Activated naive CD8-positive, alpha-beta T cell treated with anti-CD3 and anti-CD28 coated beads, Interleukin-2, amount 50 U/mL, for 24 hours (primary cell): ENCODE data around the gene RERE.

ENCODE experiments used
- ATAC-seq: fragments of 150-1000 bp; cut with Tn5 transposase; one replicate; pipeline ENCODE4 v1.10.0; 2021
- DNase-seq: peaks from one replicate; pipeline ENCODE4 v3.0.0; 2021
- H3K27ac Mint-ChIP-seq: one replicate; pipeline ENCODE4 v1.8.0; 2021; ENCODE audit warnings: mild to moderate bottlenecking, mixed read lengths
- H3K27me3 Mint-ChIP-seq: one replicate; pipeline ENCODE4 v1.8.0; 2021; ENCODE audit warnings: mixed read lengths
- H3K36me3 Mint-ChIP-seq: one replicate; pipeline ENCODE4 v1.8.0; 2021; ENCODE audit warnings: low read depth, mixed read lengths
- H3K4me1 Mint-ChIP-seq: one replicate; pipeline ENCODE4 v1.8.0; 2021; ENCODE audit warnings: mixed read lengths
- H3K4me3 Mint-ChIP-seq: one replicate; pipeline ENCODE4 v1.8.0; 2021; ENCODE audit warnings: mild to moderate bottlenecking, moderate library complexity, mixed read lengths
- H3K9me3 Mint-ChIP-seq: one replicate; pipeline ENCODE4 v1.8.0; 2021; ENCODE audit warnings: mixed read lengths

Gene RERE

DNA sequence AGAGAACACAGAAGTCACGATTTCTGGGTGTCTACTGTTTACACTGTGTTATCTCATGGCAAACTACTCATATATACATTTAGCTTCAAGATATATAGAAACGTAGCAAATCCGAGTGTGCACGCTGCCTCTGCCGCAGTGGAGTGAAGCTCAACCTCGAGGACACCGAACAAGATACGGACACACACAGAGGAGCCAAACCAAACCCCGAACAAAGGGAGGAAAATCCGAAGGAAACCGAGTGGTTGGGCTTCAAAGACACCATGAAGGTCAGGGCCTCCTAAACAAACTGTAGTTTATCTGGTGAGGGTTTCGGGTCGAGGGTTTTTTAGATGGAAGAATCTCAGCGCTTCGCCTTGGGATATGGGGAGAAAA, 465.0 kb downstream of the RERE start:
- DNase-seq (no peak), ATAC-seq (no peak)
- Mint-ChIP-seq H3K4me3 (no peak overlapping the region), H3K4me1 (peaks cover 2% of the 10 kb centered on the region), H3K27ac (peak overlapping the region; percentile 49), H3K36me3 (peaks cover 13% of the 10 kb centered on the region), H3K9me3 (no peaks in the 10 kb centered on the region), H3K27me3 (no peaks in the 10 kb centered on the region)

DNA sequence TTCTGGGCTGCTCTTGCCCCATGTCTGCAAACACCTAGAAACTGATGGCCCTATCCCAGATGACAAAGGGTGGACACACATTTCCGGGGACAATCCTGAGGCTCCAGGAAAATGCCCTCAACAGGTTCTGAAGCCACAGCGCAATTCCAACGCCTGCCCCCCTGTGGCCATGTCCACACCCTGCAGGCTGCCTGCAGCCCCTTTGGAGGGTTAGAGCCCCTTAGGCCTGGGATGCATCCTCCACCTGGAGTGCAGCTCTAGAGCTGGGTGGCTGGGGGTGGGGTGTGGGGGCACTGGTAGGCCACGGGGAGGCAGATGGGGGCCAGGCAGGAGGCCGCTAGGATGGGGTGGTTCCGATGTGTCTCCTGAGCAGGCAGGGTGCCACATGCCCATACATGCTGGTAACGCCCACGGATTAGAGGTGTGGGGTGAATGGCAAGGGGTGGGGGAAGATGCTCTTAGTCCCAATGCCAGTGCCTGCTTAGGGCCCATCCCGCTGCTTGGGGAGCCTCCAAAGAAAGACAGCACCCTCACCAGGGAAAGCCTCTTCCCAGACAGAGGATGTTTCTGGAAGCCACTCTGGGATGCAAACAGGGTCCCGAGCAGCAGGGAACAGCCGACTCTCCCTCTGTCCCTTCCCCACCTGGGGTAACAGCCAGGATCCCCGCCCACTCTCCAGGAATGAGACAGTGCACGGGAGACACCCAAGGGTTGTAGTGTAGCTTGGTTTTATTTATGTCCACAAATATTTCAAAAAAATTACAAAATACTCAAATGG, 465.6 kb downstream of the RERE start:
- Mint-ChIP-seq H3K36me3 (peaks cover 11% of the 10 kb centered on the region), H3K27ac (no peak overlapping the region), H3K27me3 (no peaks in the 10 kb centered on the region), H3K4me1 (peaks cover 2% of the 10 kb centered on the region), H3K9me3 (no peaks in the 10 kb centered on the region), H3K4me3 (no peak overlapping the region)
- peak; percentile 23 for ATAC-seq
- DNase-seq: peak; percentile 18

DNA sequence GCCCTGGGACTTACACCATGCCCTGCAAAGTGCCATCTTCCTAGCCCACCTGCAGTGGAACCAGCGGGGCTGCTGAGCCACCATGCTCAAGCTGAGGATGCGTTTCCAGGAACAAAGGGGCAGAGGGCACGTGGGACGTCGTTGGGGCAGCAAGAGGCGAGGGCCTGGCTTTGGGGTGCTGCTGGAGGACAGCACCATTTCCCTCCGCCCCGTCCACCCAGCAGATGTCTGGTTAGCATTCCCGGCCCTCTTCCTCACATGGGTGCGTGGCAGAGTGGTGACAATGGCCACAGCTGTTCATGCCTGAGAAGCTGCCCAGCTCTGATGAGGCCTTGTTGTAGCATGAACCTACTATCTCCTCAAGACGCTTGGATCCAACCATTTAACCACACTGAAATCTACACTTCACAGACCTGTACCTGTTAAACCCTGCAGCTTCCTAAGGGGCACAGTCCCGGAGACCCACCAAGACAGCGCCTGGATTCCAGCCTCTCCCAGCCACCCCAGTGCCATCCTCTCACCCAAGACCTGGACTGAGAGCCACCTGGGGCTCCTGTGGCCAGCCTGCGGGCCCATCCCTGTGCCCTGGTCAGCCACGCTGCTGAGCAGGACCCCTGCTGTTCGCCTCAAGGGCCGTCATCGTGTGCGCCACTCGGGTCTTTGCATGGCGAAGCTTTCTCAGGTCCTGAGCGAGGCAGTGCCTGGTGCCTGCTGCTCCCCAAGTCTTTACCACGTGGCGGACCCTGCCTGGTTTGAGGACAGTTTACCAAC, 466.3 kb downstream of the RERE start:
- peak overlapping the region; percentile 31 for H3K27ac Mint-ChIP-seq
- DNase-seq (no peak), ATAC-seq (peak; percentile 5)
- H3K4me3 Mint-ChIP-seq: no peak overlapping the region
- H3K27me3 Mint-ChIP-seq: no peaks in the 10 kb centered on the region
- H3K9me3 Mint-ChIP-seq: no peaks in the 10 kb centered on the region
- peaks cover 10% of the 10 kb centered on the region for H3K36me3 Mint-ChIP-seq
- peaks cover 2% of the 10 kb centered on the region for H3K4me1 Mint-ChIP-seq

DNA sequence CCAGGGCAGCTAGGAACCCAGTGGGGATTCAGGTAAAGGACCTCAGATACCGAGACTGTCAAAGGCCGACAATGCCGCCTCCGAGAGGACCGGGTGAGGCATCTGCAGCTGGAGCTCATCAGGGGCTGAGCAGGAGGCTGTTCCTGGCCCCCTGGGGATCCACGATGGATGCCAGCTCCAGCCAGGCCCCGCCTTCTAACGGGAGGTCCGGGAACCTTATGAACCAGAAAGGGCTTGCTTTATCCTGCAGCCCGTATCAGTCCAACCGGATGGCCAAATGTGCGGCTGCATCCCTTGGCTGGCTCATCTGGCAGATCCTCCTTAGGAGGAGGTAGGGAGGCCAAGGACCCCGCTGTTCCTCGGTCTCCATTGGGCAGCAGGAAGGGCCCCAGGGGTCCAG, 467.5 kb downstream of the RERE start:
- no peaks in the 10 kb centered on the region for H3K27me3 Mint-ChIP-seq
- H3K9me3 Mint-ChIP-seq: no peaks in the 10 kb centered on the region
- peaks cover 3% of the 10 kb centered on the region for H3K36me3 Mint-ChIP-seq
- ATAC-seq (no peak), DNase-seq (no peak)
- H3K4me3 Mint-ChIP-seq: no peak overlapping the region
- peaks cover 2% of the 10 kb centered on the region for H3K4me1 Mint-ChIP-seq
- H3K27ac Mint-ChIP-seq: no peak overlapping the region

DNA sequence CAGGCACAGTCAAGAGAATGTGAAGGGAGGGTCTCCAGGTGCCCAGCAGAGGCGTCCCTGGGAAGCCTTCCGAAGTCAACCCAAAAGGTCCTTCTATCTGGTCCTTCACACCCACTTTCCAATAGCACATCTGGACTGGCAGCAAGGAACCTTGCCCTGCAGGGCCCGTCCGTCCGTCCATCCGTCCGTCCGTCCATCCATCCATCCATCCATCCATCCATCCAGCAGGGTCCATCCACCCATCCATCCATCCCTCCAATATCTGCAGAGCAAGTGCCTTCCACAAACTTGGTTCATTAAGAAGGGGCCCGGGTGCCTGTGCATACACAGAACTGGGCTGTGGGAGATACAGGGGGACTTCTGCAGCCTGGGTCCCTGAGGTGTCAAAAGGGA, 468.0 kb downstream of the RERE start:
- Mint-ChIP-seq H3K27ac (no peak overlapping the region), H3K36me3 (peaks cover under 1% of the 10 kb centered on the region), H3K4me3 (no peak overlapping the region), H3K4me1 (peaks cover 2% of the 10 kb centered on the region), H3K27me3 (no peaks in the 10 kb centered on the region), H3K9me3 (no peaks in the 10 kb centered on the region)
- ATAC-seq: no peak
- no peak for DNase-seq

DNA sequence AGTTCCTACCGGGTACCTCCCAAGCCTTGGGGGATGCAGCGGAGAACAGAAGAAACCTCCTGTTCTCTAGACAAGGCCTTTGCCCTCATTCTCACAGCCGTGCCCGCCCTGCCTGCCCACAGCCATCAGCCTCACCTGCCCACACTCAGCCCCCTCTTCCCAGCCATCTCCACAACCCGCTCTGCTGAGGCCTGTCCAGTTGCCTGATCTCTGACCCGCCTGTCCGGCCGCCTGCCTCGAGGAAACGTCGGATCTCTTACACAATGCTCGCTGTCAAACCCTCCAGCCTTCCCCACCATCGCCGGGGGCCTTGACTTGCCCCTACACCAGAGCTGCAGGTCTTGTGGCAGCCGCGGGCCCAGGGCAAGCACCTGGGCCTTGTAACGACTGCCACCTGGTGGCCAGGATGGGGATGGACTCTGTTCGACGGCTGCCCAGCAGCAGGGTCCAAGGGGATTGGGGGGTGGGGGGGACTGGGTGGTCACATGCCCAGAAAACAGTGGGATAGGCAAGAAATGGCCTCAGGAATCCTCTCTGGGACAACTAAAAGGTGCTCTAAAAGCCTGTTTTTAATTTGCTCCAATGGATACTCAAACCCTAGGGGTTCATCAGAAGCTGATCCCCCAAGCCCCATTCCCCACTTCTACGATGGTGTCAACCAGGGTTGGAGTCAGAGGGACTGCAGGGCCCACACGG, 468.5 kb downstream of the RERE start:
- ATAC-seq (no peak), DNase-seq (peak; percentile 76)
- no peak overlapping the region for H3K27ac Mint-ChIP-seq

DNA sequence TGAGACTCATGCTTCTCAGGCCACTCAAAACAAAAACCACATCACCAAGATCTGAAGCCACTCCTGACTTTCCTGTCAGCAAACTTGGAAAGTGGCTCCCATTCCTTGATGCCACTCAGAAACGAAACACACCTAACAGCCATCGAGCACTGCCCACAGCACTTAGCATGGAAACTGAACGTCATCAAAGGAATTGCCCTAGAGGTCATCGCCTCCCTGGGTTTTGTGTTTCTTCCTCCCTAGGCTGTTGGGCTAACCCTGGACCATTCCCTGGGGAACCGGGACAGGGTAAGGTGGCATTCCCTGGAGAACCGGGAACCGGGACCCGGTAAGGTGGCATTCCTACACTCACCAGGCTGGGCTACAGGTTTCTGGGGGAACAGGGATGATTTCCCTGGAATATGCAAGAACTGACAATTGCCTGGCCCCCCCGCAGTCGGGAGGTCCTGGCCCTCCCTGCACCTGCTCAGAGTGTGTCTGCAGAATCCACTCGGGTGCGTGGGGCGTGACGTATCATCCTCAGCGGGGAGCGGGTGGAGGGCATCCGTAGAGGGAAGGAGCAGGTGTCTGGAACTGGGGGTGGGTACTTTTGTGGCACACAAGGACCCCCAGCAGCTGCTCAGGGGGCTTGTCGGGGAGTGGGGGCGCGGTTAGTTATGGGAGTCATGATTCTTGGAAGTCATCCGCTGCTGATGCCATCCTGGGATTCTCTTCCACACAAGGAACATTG, 469.2 kb downstream of the RERE start:
- DNase-seq: no peak
- H3K9me3 Mint-ChIP-seq: no peaks in the 10 kb centered on the region

More for the DNA sequence above, 468.5 kb downstream of the RERE start:
- H3K4me3 Mint-ChIP-seq: no peak overlapping the region
- H3K4me1 Mint-ChIP-seq: peaks cover 2% of the 10 kb centered on the region
- no peaks in the 10 kb centered on the region for H3K9me3 Mint-ChIP-seq
- no peaks in the 10 kb centered on the region for H3K36me3 Mint-ChIP-seq
- H3K27me3 Mint-ChIP-seq: no peaks in the 10 kb centered on the region

DNA sequence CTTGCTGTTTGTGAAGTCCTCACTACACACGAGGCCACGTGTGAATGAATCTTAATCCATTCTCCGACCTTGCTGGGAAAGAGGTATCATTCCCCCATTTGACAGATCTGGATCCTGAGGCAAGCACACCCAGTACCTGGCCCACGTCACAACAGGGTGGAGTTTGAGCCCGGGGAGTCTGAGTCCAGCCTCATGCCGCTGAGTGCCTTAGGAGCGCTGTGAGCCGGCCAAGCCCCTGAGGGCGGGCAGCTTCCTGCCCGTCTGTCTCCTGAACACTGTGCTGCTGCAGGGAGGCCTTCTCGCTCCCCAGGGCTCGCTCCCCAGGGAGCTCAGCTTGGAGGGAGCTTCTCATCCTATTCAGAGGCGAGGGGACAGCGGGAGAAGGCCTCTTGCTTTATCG, 469.8 kb downstream of the RERE start:
- H3K4me1 Mint-ChIP-seq: peaks cover 2% of the 10 kb centered on the region
- no peaks in the 10 kb centered on the region for H3K9me3 Mint-ChIP-seq
- DNase-seq: no peak
- no peak for ATAC-seq
- no peak overlapping the region for H3K4me3 Mint-ChIP-seq
- no peaks in the 10 kb centered on the region for H3K36me3 Mint-ChIP-seq
- H3K27ac Mint-ChIP-seq: no peak overlapping the region
- H3K27me3 Mint-ChIP-seq: no peaks in the 10 kb centered on the region

More for the DNA sequence above, 469.2 kb downstream of the RERE start:
- H3K4me3 Mint-ChIP-seq: no peak overlapping the region
- no peaks in the 10 kb centered on the region for H3K36me3 Mint-ChIP-seq
- no peaks in the 10 kb centered on the region for H3K27me3 Mint-ChIP-seq
- ATAC-seq: no peak
- H3K27ac Mint-ChIP-seq: no peak overlapping the region
- peaks cover 2% of the 10 kb centered on the region for H3K4me1 Mint-ChIP-seq

DNA sequence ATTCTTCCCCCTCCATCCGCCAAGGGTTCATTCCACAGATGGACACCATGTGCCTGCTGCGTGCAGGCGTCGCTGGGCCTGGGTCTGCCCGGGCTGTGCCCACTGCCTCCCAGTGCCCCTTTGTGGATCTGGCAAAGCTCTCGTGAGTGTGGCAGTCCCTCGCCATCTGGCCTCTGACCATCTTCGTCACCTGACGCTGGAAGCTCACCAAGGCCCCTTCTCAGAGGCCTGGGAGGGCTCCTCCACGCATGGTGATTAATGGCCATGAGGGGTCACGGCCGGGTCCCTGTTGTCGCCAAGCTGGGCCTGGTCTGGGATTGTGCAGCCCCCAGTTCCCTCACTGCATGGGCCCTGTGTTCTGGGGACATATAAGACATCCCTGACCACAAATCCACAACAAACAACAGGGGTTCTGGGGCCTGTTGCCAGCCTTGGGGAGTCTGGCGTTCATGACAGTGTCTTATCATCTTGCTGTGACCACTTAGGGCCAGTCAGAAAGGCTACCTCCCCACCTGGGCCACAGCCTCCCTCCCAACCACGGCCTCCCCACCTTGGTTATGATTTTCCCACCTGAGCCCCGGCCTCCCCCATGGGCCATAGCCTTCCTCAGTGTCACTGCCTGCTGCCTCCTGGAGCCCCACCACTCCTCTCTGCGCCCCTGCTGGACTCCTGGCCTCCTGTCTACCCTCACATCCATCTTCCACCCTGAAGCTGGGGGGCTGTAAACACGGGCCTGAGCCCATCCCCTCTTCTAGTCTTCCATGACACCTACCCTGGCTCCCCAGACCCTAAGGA, 471.6 kb downstream of the RERE start:
- H3K9me3 Mint-ChIP-seq: no peaks in the 10 kb centered on the region
- ATAC-seq (no peak), DNase-seq (no peak)
- no peak overlapping the region for H3K4me3 Mint-ChIP-seq
- H3K27ac Mint-ChIP-seq: no peak overlapping the region
- peaks cover 2% of the 10 kb centered on the region for H3K4me1 Mint-ChIP-seq
- H3K27me3 Mint-ChIP-seq: no peaks in the 10 kb centered on the region
- no peaks in the 10 kb centered on the region for H3K36me3 Mint-ChIP-seq

DNA sequence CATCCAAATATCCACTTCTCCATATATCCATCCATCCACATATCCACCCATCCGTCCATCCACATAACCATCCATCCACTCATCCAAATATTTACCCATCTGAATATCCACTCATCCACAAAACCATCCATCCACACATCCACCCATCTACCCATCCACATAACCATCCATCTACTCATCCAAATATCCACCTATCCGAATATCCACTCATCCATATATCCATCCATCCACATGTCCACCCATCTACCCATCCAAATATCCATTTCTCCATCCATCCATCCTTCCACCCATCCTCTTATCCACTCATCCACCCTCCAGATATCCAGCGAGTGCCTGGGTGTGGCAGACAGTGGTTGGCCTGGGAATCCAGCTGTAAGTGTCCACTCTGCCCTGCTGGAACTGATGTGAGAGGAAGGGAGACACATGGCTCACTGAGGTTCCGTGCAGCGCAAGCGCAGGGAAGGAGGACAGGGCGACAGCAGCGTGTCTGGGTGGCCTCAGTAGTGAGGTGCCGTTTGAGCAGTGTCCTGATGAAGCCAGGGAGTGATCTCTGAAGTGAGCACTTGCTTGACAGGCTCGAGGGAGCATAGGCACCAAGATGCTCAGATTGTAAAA, 472.4 kb downstream of the RERE start:
- H3K4me1 Mint-ChIP-seq: peaks cover 2% of the 10 kb centered on the region
- no peak overlapping the region for H3K4me3 Mint-ChIP-seq
- H3K9me3 Mint-ChIP-seq: no peaks in the 10 kb centered on the region
- H3K36me3 Mint-ChIP-seq: no peaks in the 10 kb centered on the region
- ATAC-seq: no peak
- no peaks in the 10 kb centered on the region for H3K27me3 Mint-ChIP-seq
- no peak overlapping the region for H3K27ac Mint-ChIP-seq
- no peak for DNase-seq

DNA sequence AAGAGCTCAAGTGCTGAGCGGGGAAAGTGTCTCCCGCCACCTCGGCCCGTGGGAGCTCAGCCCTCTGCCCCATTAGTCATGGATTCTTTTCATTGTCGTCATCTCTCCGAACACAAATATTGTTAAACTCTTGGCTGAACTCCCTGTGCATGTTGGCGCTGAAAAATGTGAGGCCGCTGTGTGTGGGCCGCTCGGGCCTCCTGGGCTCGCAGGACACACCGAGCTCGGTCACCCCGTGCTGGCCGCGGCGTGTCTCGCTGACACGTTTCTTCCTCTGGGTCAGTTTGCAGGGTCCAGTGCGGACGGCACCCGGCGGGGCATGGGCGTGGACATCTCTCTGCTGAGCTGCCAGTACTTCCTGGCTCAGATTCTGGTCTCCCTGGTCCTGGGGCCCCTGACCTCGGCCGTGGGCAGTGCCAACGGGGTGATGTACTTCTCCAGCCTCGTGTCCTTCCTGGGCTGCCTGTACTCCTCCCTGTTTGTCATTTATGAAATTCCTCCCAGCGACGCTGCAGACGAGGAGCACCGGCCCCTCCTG, 473.9 kb downstream of the RERE start:
- Mint-ChIP-seq H3K4me3 (no peak overlapping the region), H3K27me3 (no peaks in the 10 kb centered on the region), H3K36me3 (no peaks in the 10 kb centered on the region), H3K4me1 (no peaks in the 10 kb centered on the region), H3K9me3 (no peaks in the 10 kb centered on the region), H3K27ac (no peak overlapping the region)
- DNase-seq (no peak), ATAC-seq (no peak)

DNA sequence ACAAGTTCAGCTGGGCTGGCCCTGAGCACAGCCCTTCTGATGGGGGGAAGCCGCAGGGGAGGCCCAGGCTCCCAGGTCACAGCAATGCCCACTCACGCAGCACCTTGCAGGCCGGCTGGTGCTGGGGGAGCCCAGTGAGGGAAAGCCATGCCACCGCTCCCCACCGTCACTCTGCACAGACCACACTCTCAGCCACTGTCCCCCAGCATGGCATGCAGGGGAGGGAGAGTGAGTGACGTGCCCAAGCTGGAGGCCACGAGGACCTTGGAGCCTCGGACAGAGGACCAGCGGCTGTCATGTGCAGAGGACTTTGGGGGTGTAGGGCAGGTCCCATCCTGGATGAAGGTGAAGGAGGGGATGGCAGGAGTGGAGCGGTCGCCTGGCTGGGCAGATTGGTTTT, 474.4 kb downstream of the RERE start:
- no peak for DNase-seq
- no peak for ATAC-seq
- H3K9me3 Mint-ChIP-seq: no peaks in the 10 kb centered on the region
- H3K4me1 Mint-ChIP-seq: no peaks in the 10 kb centered on the region
- no peaks in the 10 kb centered on the region for H3K36me3 Mint-ChIP-seq
- H3K27me3 Mint-ChIP-seq: no peaks in the 10 kb centered on the region
- no peak overlapping the region for H3K4me3 Mint-ChIP-seq
- H3K27ac Mint-ChIP-seq: no peak overlapping the region

DNA sequence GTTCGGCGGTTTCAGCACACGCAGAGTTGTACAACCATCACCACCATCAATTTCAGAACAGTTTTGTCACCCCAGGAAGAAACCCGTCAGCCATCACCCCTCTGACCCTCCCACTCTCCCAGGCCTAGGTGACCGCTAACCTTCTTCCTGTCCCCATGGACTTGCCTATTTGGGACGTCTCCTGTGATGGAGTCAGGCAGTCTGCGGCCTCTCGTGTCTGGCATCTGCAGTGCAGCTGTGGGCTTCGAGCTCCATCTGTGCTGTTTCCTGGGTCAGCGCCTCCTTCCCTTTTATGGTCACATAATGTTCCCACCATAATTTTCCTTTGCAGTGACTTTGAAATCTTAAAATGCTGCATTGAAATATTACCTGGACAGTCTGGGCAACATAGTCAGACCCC, 475.1 kb downstream of the RERE start:
- H3K9me3 Mint-ChIP-seq: no peaks in the 10 kb centered on the region
- H3K4me1 Mint-ChIP-seq: no peaks in the 10 kb centered on the region
- DNase-seq (no peak), ATAC-seq (no peak)
- H3K27me3 Mint-ChIP-seq: no peaks in the 10 kb centered on the region
- H3K4me3 Mint-ChIP-seq: no peak overlapping the region
- H3K27ac Mint-ChIP-seq: no peak overlapping the region
- no peaks in the 10 kb centered on the region for H3K36me3 Mint-ChIP-seq
